GM18861 (cell line): Measurements from ENCODE around the gene OGFOD2.
"Not testable (repeated sequence)": the region's sequence is repeated elsewhere in the genome, so short reads cannot be mapped to it uniquely, and the experiment has no call there.

ENCODE experiments used
- ATAC-seq: cut with Tn5 transposase; IDR thresholded peaks from one replicate; pipeline ENCODE4 v1.9.1; 2021; ENCODE audit not compliant: unreplicated experiment

Gene OGFOD2

DNA sequence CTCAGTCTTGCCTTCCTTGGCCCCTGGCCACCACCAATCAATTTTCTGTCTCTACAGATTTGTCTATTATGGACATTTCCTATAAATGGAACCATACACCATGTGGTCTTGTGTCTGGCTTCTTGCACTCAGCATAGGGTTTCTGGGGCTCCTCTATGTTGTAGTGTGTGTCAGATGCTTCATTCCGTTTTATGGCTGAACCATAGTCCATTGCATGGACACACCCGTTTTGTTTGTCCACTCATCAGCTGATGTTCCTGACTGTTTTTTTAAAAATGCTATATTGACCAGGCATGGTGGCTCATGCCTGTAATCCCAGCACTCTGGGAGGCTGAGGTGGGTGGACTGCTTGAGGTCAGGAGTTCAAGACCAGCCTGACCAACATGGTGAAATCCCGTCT is 26.4 kb downstream of the OGFOD2 start:
- ATAC-seq, result no peak

DNA sequence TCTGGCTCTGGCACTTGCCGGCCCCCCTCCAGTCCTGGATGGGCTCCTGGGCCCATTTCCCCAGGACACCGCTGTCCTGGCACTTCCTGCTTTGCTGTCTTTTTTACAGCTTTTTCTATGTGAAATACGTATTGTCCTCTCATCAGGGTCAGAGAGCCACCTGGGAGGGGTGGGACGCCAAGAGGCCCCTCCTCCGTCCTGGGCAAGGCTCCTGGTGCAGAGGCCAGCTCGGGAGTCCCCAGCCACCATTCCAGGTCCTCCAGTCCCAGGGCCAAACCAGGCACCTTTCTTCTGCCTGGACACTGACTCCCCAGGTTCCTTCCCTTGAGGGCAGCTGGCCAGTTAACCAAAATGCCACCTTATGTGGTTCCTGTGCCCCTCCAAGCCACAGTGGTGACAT is 28.2 kb downstream of the OGFOD2 start:
- no peak for ATAC-seq

DNA sequence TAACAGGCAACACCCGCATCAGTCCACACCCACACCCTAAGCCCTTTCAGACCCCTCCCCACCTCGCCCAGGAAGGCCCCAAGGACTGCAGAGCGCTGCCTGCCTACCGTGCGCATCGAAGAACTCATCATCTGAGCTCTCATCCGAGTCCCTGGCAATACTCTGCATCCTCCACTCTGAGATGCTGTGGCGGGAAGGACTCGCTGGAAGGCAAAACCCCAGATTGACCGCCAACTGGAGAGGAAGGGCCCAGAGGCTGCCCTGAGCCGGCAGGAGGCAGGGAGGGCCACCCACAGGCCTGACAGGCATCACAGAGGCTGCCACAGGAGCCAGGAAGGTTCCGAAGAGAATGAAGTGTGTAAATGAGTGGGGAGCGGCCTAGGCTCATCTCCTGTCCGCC is 29.2 kb downstream of the OGFOD2 start:
- no peak for ATAC-seq

DNA sequence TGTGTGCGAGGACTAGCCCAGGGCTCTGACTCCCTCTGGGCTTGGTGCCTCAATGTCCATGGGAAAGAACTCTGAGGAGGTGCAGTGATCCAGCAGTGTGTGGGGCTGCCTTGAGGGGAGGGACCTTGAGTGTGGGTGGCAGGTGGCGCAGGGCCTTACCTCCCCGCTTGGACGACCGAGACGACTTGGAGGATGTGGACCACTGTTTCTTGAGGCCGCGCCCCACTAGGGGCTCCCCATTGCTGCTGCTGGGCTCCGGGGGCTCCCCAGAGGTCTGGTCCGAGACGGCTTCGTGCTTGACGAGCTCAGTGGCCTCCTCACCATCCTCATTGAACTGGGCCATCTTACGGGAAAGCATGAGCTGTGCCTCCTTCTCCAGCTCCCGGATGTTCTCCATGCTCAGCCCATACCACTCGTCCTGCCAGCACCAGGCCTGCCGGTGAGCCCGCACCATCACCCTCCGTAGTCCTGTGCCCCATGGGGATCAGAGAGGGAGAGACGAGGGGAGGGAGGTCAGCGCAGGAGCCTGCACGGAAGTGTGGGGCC is 30.1 kb downstream of the OGFOD2 start:
- no peak for ATAC-seq

DNA sequence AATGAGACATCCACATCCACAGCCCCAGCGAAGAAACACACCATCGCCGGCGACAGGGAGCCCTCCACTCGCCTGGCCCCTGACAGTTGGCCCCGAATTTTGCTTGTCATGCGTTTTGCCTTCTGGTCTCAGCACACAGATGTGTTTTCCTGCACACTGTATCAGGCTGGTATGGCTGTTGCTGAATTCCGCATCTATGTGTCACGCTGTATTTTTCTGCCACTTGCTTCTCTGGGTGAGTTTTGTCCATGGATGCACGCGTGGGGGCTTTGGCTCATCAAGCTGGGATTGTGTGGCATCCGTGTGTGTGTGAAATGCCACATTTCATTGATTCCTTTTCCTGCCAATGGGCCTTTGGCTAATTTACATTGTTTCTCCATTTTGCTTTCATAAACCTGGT is 31.9 kb downstream of the OGFOD2 start:
- no peak for ATAC-seq

DNA sequence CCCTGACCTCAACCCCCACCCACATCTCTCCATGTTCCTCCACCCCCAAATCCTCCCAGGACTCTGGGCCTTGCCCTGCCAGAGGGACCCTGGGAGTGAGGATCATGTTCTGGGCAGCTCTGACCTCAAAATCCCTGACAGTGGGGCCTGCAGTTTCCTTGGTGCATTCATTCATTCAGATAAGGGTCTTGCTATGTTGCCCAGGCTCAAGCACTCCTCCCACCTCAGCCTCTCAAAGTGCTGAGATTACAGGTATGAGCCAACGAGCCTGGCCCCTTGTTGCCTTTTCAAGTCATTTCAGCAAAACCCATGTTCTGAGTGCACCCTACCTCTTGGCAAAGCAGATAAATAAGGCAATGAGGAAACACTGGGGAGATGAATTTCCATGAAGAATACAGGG is 35.1 kb downstream of the OGFOD2 start:
- no peak for ATAC-seq

DNA sequence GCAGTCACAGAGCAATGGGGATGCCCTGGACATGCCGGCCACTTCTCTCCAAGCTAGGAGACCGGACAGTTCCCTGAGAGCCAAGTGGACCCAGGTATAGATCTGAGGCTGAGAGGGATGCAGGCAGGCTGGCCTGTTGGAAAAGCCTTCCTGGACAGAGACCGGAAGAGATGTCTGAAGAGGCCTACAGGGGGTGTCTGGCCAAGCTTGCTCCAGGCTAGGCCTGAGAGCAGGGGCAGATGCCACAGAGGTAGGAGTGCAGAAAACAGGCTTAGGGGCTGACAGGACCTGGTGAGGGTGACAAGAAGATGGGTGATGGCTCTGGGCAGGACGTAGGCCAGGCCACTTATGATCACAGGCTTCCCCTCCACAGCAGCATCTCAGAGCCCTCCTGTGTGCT is 35.6 kb downstream of the OGFOD2 start:
- ATAC-seq, result no peak

DNA sequence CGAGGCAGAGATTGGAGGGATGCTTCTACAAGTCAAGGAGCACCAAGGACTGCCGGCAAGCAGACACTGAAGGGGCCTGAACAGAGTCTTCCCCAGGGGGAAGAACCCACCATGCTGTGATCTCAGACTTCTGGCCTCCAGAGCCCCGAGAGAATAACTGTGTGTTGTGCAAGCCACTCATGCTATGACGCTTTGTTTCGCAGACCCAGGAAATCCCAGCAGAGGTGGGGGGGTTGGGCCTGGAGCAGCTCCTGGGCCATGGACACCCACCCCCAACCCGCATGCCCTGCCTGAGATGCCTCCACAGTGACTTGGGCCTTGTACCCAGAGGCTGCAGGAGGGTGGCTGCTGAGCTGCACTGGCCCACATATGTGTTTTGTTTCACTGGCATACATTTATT is 36.7 kb downstream of the OGFOD2 start:
- ATAC-seq, result no peak

DNA sequence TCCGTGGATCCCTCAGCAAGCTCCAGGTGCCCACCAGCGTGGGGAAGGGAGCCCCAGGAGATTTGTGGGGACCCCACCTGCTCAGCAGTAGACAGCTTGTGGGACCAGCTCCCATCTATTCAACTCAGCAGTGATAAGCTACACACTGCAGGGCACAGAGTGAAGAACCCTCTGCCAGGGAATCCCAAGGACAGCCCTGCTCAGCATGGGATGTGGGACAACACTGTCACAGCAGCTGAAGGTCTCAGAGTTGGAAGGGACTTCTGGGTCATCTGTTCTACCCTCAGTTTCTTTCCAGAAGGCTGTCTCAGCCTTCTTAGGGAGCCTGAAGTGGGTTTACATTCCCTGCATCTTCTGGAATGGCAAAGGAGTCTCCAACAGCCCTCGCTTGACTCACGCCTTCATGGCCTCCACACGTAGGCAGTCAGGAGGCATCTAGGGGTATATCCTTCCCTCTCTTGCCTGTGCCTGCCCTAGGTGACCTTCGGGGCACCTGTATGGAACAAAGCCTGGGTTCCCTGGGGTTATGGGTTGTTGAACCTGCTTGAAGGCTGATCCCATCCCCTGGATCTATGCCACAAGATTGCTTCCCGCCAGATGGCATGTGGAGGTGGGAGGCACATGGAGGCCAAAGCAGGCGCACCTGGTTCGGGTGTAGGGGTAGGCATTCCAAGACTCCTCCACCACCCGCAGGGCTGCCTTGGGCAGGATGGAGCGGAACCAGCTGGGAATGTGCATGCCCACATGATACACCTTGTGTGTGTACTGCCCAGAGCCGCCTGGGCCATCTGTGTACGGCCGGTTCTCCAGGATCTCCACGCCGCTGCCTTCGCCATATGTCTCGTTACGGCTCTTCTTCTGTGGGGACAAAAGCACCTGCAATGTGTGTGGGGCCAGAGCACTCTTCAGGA is 38.4 kb downstream of the OGFOD2 start:
- ATAC-seq, result no peak

DNA sequence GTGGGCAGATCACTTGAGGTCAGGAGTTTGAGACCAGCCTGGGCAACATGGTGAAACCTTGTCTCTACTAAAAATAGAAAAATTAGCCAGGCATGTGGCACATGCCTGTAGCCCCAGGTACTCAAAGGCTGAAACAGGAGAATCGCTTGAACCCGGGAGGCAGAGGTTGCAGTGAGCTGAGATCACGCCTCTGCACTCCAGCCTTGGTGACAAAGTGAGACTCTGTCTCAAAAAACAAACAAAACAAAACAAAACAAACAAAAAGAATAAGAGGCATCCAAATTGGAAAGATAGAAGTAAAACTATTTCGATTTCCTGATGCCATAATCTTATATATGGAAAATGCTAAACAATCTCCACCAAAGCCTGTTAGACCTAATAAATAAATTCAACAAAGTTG is 39.4 kb downstream of the OGFOD2 start:
- not testable (repeated sequence) for ATAC-seq

DNA sequence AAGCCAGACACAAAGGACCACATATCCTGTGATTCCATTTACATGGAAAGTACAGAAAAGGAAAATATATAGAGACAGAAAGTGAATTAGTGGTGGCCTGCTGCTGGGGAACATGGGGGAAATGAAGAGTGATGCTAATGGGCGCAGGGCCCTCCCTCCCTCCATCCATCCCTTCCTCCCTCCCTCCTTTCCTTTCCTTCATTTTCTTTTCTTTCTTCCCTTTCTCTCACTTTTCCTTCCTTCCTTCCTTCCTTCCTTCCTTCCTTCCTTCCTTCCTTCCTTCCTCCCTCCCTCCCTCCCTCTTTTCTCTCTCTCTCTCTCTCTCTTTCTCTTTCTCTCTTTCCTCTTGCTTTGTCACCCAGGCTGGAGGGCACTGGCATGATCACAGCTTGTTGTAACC is 42.7 kb downstream of the OGFOD2 start:
- ATAC-seq, result no peak

DNA sequence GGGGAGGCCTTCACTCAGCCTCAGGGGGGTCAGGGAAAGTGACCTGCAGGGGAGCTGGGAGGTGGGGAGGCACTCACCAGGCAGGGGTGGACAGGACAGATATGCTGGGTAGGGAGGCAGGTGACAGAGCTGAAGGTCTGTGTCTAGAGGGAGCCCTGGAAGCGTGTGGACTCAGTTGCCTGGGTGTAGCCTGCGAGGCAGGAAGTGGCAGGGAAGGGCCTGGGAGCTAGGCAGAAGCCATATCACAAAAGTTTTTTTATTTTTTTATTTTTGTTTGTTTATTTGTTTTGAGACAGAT is 44.7 kb downstream of the OGFOD2 start:
- ATAC-seq, result no peak

DNA sequence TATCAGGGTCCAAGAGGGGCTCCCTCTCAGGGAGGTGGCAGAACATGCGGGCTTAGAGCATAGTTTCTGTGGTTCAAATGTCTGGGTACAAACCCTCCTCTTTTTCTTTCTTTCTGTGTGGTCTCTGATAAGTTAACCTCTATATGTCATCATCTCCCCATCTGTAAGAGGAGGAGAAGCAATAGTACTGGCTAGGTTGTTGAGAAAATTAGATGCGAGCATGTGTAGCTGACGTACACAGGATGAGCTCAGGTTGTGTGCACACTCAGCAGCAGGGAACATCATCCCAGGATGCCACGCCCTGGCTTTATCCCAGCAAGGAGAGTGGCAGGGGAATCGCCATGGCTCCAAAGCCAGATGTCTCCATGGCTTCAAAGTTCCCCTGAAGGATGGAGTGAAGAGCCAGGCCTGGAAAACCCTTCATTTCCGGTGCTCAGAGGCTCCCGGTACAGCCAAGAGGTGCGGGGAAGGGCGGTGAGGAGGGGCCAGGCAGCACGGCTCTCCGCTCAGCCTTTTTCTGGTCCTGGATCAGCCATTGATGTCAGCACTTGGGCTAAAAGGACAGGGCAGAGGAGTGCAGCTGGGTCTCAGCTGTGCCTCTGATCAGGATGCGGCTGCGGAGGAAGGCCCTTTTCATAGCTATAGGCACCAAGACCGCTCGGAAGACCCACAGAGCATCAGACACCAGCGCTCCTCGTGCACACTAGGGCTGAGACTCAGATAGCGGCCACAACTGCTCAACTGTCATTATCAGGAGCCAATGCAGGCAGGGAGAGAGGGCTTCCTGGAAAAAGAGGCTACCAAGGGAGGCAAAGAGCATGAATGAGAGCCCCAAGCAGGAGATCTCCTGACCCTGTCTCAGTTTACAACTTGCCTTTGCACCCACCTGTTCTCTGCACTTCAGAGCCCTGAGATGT is 46.9 kb downstream of the OGFOD2 start:
- no peak for ATAC-seq

DNA sequence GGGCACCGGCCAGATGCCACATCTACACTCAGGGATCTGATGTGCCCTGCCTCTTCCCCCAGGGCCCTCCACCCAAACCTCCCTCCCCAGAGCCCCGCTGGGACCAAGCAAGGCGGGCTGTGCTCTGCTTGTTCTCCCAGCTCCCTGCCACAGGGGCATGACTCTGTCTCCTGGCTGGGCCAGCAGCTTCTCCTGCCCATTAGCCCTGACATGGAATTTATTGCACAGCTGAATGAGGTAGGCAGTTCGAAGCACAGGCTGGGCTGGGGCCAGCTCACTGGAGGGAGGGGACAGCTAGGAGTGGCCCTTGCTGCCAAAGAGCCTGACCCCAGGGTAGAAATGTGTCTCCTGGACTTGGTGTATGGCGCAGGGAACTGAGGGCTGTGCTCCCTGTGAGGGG is 47.8 kb downstream of the OGFOD2 start:
- ATAC-seq, result no peak

DNA sequence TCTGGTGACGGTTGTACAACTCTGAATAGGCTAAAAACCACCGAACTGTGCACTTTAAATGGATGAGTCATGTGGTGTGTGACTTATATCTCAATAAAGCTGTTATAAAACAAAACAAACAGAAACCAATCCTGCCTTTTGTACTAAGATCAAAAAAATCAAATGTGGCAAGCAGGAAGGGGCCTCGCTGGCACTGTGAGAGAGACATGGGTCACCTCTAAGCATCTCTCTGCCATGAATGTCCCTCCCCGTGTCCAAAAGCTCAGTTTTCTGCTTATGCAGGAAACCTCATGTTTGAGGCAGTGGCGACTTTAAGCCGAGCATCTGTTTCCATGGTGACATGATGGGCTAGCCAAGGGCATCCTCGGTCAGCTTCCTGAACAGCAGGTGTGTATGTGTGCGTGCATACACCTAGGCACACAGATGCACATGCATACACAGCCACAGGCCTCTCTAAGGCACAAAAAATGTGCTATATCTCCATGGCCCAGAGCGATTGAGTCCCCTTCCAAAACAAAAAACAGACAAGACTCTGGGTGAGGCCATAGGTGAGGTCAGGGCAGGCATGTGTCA is 49.9 kb downstream of the OGFOD2 start:
- no peak for ATAC-seq

DNA sequence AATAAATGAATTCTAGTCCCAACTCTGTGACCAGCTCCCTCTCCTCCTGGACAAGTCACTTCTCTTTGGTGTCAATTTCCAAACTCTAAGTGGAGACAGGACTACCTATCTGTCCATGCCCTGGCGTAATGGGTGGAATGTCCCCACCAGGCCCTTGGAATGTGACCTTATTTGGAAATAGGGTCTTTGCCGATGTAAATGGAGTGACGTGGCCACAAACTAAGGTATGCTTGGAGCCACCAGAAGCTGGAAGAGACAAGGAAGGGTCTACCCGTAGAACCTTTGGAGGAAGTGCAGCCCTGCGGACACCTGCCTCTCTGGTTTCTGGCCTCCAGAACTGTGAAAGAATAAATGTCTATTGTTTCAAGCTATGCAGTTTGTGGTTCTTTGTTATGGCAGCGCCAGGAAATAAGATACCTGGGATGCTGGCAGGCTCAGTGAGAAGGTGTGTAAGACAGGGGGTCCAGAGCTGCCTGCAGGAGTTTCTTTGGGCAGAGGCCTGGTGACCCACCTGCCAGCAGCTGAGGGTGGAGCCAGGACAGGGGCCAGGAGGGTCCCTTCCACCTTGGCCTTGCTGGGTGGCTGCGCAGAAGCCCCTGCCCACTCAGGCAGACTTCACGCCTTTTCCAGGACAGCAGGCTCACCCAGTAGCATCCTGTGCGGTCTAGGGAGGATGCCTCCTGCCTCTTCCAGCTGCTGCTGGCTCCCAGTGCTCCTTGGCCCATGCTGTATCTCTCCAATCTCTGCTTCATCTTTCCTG is 51.2 kb downstream of the OGFOD2 start:
- ATAC-seq, result no peak

DNA sequence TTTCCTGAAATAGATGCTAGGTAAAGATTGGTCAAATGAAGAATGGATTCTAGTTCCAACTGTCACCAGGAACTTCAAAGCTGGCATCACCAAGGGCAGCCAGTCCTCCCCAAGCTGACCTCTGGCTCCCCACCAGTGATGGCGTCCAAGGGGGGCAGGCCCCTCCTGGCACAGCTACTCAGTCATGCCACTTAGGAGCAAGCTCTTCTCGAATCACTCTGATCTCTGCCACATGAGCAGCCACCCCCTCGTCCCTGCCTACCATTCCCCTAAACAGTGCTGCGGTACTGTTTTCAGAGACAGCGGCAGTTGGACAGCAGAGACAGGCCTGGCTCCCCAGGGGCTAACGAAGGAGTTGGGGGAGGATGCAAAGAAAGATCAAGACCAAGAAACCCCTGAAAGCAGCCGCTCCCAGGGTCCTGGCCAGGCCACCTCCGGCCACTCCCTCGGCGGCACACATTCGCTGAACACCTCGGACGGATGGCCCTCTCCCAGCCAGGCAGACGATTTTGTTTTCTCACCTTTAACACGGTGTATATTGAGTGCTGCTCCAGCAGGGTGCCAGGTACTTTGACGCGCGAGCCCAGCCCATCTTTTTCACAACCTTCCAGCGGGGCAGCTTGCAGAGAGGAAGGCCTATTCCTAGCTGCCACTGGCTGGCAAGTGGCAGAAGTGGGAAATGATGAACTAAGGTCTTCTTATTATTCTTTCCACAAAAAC is 52.8 kb downstream of the OGFOD2 start:
- ATAC-seq, result no peak

DNA sequence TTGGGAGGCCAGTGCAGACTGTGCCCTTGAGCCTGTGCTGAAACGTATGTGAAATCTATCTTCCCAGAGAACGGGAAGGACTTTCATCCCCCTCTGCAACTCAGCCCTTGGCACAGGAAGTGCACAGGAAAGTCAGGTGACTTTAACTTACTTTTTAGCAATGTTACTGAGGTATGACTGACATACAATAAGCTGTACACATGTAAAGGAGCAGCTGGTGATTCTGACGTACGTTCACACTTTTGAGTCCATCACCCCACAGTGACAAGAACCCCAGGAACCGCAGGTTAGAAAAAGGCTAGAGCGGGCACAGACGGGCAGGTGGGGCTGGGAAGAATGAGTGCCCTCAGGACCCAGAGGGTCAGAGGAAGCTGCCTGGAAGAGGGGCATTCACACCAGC is 53.4 kb downstream of the OGFOD2 start:
- no peak for ATAC-seq

DNA sequence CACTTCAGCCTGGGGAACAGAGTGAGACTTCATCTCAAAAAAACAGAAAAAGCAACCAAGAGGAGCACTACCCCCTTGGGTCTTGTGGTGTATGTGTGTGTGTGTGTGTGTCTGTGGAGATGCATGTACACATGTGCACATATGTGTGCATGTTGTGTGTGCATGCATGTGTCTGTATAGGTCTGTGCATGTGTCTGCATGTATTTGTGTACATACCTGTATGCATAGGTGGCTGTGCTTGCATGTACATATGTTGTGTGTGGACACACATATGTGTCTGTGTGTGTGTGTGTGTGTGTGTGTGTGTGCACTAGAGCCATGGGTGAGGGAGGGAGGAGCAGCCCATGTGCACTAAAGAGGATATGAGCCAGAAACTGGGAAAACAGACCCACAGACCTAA is 54.5 kb downstream of the OGFOD2 start:
- ATAC-seq, result no peak
